Upper lobe of left lung (tissue), 4 donors: Measurements from ENCODE around the gene DLG3.
A peak's percentile ranks its signal among the peaks of the same experiment; 100 is the strongest.

Experiments used
- POLR2A ChIP-seq, 4 donors: fragments of 450-650 bp; IDR thresholded peaks; one replicate each; pipeline ENCODE4 v1.5.1; 2016 to 2017; ENCODE audit warnings: antibody characterized with exemption in 4 of 4, mild to moderate bottlenecking in 2 of 4
- TF ChIP-seq, protein P1 (sequence below), 6 experiments: fragments of 450-650 bp in 4 of 6; fragments of 200-600 bp in 2 of 6; sonication (generic) in 2 of 6; IDR thresholded peaks; one replicate each; pipeline ENCODE4 v1.5.1; 2016 to 2019; ENCODE audit warnings: antibody characterized with exemption in 6 of 6

DNA sequence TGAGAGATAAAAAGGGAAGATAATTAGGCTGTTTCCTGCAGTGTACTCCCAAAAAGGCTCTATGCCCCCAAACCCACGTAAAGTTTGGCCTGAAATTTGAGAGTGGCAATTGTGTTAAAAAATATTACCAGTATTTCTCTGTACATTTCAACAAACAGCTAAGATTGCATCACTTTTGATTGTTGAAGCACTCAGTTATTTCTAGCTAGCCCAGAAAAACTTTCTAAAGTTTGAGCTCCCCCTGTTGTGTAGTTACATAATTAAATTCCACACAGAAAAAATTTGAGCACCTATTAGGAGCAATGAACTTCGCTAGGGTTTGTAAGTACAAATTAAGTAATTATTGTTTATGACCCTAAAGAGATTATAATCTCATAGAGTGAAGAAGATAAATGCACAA lies 109.4 kb downstream of the DLG3 start:
- TF ChIP-seq, protein P1, sequence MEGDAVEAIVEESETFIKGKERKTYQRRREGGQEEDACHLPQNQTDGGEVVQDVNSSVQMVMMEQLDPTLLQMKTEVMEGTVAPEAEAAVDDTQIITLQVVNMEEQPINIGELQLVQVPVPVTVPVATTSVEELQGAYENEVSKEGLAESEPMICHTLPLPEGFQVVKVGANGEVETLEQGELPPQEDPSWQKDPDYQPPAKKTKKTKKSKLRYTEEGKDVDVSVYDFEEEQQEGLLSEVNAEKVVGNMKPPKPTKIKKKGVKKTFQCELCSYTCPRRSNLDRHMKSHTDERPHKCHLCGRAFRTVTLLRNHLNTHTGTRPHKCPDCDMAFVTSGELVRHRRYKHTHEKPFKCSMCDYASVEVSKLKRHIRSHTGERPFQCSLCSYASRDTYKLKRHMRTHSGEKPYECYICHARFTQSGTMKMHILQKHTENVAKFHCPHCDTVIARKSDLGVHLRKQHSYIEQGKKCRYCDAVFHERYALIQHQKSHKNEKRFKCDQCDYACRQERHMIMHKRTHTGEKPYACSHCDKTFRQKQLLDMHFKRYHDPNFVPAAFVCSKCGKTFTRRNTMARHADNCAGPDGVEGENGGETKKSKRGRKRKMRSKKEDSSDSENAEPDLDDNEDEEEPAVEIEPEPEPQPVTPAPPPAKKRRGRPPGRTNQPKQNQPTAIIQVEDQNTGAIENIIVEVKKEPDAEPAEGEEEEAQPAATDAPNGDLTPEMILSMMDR (IDR thresholded peaks at IDR 0.05): peak in 3 of 6 experiments; percentile 23 to 34 (median 25)
- no peak for TF ChIP-seq POLR2A (IDR thresholded peaks at IDR 0.05)
